Sigmoid colon (tissue), 7 donors: ENCODE results near the gene KCNJ3. TPM values are rescaled to one million over a fixed set of nuclear protein-coding genes. Genes with fewer than 3 reads are reported as not detected.

Experiments used
- DNase-seq: peaks from one replicate; pipeline ENCODE4 v3.0.0-alpha.2; 2019
- H3K27ac ChIP-seq, 4 donors: fragments of 200-600 bp; sonication (generic); one replicate each; pipeline ENCODE4 v1.5.1; 2016 to 2019; ENCODE audit warnings: mild to moderate bottlenecking in 1 of 4
- H3K27me3 ChIP-seq, 3 donors: fragments of 200-600 bp; sonication (generic); one replicate each; pipeline ENCODE4 v1.5.1; 2019; ENCODE audit warnings: mild to moderate bottlenecking in 1 of 3
- H3K36me3 ChIP-seq, 4 donors: fragments of 200-600 bp; sonication (generic); one replicate each; pipeline ENCODE4 v1.5.1; 2016 to 2019
- H3K4me1 ChIP-seq, 4 donors: fragments of 200-600 bp; sonication (generic); one replicate each; pipeline ENCODE4 v1.5.1; 2017 to 2019
- H3K4me3 ChIP-seq, 4 donors: fragments of 200-600 bp; sonication (generic); one replicate each; pipeline ENCODE4 v1.5.1; 2017 to 2019; ENCODE audit warnings: mild to moderate bottlenecking in 2 of 4, moderate library complexity in 1 of 4
- H3K9me3 ChIP-seq, 4 donors: fragments of 200-600 bp in 3 of 4; sonication (generic) in 3 of 4; one replicate each; pipeline versions ENCODE4 v1.5.1 to v1.6.1; 2013 to 2019
- EP300 ChIP-seq, 4 donors: sonication (generic); formaldehyde crosslinking; IDR thresholded peaks; one replicate each; pipeline ENCODE4 v1.6.1; 2017; ENCODE audit warnings: antibody characterized with exemption in 4 of 4
- POLR2A ChIP-seq, 2 donors: fragments of 450-650 bp; IDR thresholded peaks; one replicate each; pipeline ENCODE4 v1.6.1; 2016; ENCODE audit warnings: antibody characterized with exemption in 2 of 2, mild to moderate bottlenecking in 2 of 2, moderate library complexity in 2 of 2
- POLR2AphosphoS5 ChIP-seq, 4 donors: sonication (generic); formaldehyde crosslinking; IDR thresholded peaks; one replicate each; pipeline ENCODE4 v1.6.1; 2017; ENCODE audit warnings: antibody characterized with exemption in 4 of 4
- WGBS, 2 donors: extraction: QIAGEN DNeasy Blood & Tissue Kit; methylation state at CpG; one replicate each; pipeline ENCODE4 v1.1.7; 2013; 5-methylcytosine and 5-hydroxymethylcytosine counted together
- intact Hi-C: fragments of 100-400 bp; cut with DNase I; formaldehyde crosslinking; loops from one replicate; pipeline ENCODE4 v1.15.1; 2023
- polyA plus RNA-seq, 3 donors: library from polyadenylated mRNA; stranded (reverse); fragments of 200-250 nt; gene quantifications; one replicate each; pipeline ENCODE4 v1.2.3, GENCODE V29; 2013
- total RNA-seq, 4 donors: library from RNA; depleted of rRNA; stranded (reverse); fragments of >200 nt; gene quantifications; one replicate each; pipeline ENCODE4 v1.1.0, GENCODE V29; 2016
- TF ChIP-seq, protein P1 (sequence below), 4 experiments: fragments of 450-650 bp in 3 of 4; fragments of 200-600 bp in 1 of 4; IDR thresholded peaks; one replicate each; pipeline ENCODE4 v1.5.1; 2016 to 2019; ENCODE audit warnings: antibody characterized with exemption in 4 of 4, mild to moderate bottlenecking in 3 of 4, moderate library complexity in 2 of 4
- donor health status: healthy with polysubstance abuse.
- donor health status: Bipolar disorder and iron deficiency.
- donor health status: healthy.

The KCNJ3 gene
- total and polyA plus RNA-seq, 7 donors = under 0.01 to 0.60 (median 0.16) TPM

DNA sequence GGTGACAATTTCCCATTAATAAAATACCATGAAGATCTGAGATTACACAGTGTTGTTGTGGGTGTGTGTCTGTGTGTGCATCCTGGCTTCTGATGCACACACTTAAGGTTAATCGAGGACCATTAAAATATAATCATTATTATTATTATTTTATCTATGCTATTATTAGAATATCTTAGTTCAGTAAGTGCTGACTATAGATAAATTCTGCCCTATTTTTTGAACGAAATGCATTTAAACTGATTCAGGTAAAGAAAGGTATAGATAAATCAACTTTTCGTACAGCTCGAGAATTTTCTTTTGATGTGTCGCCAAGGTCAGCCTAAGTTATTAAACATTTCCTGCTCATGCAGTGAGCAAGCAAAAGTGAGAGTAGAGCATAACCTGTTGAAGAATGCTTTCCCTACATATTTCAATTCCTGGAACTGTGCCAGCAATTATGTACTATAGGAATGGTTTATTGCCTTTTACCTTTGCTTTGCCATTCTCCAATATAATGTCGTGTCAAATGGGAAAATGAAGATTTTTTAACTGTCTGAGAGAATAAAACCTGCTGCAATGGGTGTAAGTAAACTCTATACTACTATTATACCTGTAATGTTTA is 25.8 kb downstream of the KCNJ3 start:
- 23 to 72% methylated on average over 6 of the region's 6 CpGs for WGBS, 2 donors
- no peak for TF ChIP-seq POLR2A (IDR thresholded peaks at IDR 0.05)
- TF ChIP-seq, protein P1, sequence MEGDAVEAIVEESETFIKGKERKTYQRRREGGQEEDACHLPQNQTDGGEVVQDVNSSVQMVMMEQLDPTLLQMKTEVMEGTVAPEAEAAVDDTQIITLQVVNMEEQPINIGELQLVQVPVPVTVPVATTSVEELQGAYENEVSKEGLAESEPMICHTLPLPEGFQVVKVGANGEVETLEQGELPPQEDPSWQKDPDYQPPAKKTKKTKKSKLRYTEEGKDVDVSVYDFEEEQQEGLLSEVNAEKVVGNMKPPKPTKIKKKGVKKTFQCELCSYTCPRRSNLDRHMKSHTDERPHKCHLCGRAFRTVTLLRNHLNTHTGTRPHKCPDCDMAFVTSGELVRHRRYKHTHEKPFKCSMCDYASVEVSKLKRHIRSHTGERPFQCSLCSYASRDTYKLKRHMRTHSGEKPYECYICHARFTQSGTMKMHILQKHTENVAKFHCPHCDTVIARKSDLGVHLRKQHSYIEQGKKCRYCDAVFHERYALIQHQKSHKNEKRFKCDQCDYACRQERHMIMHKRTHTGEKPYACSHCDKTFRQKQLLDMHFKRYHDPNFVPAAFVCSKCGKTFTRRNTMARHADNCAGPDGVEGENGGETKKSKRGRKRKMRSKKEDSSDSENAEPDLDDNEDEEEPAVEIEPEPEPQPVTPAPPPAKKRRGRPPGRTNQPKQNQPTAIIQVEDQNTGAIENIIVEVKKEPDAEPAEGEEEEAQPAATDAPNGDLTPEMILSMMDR (IDR thresholded peaks at IDR 0.05) = no peak
- TF ChIP-seq EP300 (IDR thresholded peaks at IDR 0.05) = no peak
- no peak for TF ChIP-seq POLR2AphosphoS5 (IDR thresholded peaks at IDR 0.05)
- Histone ChIP-seq H3K9me3 (no peaks in the 10 kb centered on the region), H3K36me3 (no peaks in the 10 kb centered on the region), H3K4me1 (no peaks in the 10 kb centered on the region), H3K27ac (no peak overlapping the region), H3K4me3 (no peak overlapping the region), H3K27me3 (no peaks in the 10 kb centered on the region)
- intact Hi-C loops = no loop called here
- no peak for DNase-seq

DNA sequence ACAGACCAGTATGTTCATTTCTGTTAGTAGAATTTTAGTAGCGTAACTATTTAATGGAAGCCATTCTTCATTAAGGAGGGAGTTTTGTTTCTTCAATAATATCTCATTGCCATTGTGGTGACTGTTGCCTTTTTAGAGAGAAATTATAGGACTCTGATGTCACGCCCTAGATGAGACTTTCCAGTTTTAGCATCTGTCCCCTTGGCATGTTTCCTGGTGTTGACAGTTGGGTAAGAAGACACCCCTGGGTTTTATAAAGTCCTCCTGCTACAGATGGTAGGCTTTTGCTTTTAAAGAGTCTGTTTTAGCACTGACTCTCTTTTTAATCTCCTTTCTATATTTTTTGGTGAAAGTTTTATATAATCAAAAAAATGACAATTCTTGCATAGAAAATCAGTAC is 41.9 kb downstream of the KCNJ3 start:
- H3K4me3 ChIP-seq = no peak overlapping the region
- no peak for DNase-seq
- H3K36me3 ChIP-seq = no peaks in the 10 kb centered on the region
- no peaks in the 10 kb centered on the region for H3K4me1 ChIP-seq
- WGBS, 2 donors = 75 to 84% methylated on average over 2 of the region's 2 CpGs
- no peaks in the 10 kb centered on the region for H3K27me3 ChIP-seq
- no peaks in the 10 kb centered on the region for H3K9me3 ChIP-seq
- TF ChIP-seq POLR2AphosphoS5 (IDR thresholded peaks at IDR 0.05) (no peak), EP300 (IDR thresholded peaks at IDR 0.05) (no peak), POLR2A (IDR thresholded peaks at IDR 0.05) (no peak)
- TF ChIP-seq, protein P1 (IDR thresholded peaks at IDR 0.05) = no peak
- H3K27ac ChIP-seq = no peak overlapping the region
- intact Hi-C loops = no loop called here

DNA sequence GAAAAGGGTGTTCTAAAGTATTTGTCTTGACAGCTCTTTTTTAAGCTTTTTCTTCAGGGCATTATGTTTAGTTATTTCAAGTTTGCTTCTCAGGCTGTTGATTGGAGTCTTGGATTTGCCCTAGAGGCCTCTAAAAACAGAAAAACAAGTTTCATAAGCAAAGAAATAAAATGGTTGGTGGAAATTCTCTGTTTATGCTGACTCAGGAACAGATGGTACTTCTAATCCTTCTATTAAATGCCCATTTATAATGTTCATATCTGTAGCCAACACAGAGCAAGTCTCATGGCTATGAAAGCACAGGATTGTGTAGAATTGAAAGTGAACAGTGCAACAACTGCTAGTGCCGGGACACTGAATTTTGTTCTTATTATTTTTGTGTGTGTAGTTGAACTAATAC is 60.4 kb downstream of the KCNJ3 start:
- Histone ChIP-seq H3K36me3 (no peaks in the 10 kb centered on the region), H3K27ac (no peak overlapping the region), H3K4me1 (no peaks in the 10 kb centered on the region), H3K27me3 (no peaks in the 10 kb centered on the region), H3K4me3 (no peak overlapping the region), H3K9me3 (no peaks in the 10 kb centered on the region)
- intact Hi-C loops = no loop called here
- DNase-seq = no peak
- TF ChIP-seq POLR2A (IDR thresholded peaks at IDR 0.05) (no peak), EP300 (IDR thresholded peaks at IDR 0.05) (no peak), POLR2AphosphoS5 (IDR thresholded peaks at IDR 0.05) (no peak)
- TF ChIP-seq, protein P1 (IDR thresholded peaks at IDR 0.05) = no peak
- WGBS, 2 donors = 94 to 96% methylated on average over 1 of the region's 1 CpG

DNA sequence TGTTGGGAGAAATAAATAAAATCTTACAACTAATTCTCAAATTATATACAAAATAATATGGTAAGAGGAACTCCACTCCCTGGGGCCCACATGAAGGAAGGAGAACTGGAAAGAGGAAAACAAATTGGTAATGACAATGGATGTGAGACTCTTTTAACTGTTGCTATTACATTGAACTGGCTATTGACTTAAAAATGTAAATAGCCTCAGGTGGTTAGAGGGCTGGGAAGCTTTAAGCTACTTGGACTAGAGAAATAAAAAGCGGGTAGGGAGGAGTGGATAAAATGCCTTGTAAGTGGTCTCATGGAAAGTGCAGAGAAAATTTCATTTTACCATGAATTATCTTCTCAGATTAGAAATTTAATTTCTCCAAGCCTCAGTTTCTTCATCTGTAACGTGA is 64.1 kb downstream of the KCNJ3 start:
- H3K27me3 ChIP-seq = no peaks in the 10 kb centered on the region
- H3K4me1 ChIP-seq = no peaks in the 10 kb centered on the region
- intact Hi-C loops = no loop called here
- H3K36me3 ChIP-seq = no peaks in the 10 kb centered on the region
- TF ChIP-seq POLR2A (IDR thresholded peaks at IDR 0.05) (no peak), POLR2AphosphoS5 (IDR thresholded peaks at IDR 0.05) (no peak), EP300 (IDR thresholded peaks at IDR 0.05) (no peak)
- TF ChIP-seq, protein P1 (IDR thresholded peaks at IDR 0.05) = no peak
- 78 to 86% methylated on average over 2 of the region's 2 CpGs for WGBS, 2 donors
- no peaks in the 10 kb centered on the region for H3K9me3 ChIP-seq
- DNase-seq = no peak
- no peak overlapping the region for H3K27ac ChIP-seq
- no peak overlapping the region for H3K4me3 ChIP-seq
